GM23248 (cell line): ENCODE measurements around the gene H6PD.

Source experiments
- EZH2 ChIP-seq: fragments of 200-600 bp; sonication (generic); IDR thresholded peaks from 2 replicates; pipeline ENCODE4 v1.6.1; 2018; ENCODE audit warnings: antibody characterized with exemption, mild to moderate bottlenecking; ENCODE audit not compliant: insufficient read depth, poor library complexity, severe bottlenecking
- EZH2phosphoT487 ChIP-seq: fragments of 200-600 bp; sonication (generic); IDR thresholded peaks from 2 replicates; pipeline ENCODE4 v1.6.1; 2018; ENCODE audit warnings: antibody characterized with exemption, moderate library complexity, mild to moderate bottlenecking, low read depth; ENCODE audit not compliant: insufficient read depth

DNA sequence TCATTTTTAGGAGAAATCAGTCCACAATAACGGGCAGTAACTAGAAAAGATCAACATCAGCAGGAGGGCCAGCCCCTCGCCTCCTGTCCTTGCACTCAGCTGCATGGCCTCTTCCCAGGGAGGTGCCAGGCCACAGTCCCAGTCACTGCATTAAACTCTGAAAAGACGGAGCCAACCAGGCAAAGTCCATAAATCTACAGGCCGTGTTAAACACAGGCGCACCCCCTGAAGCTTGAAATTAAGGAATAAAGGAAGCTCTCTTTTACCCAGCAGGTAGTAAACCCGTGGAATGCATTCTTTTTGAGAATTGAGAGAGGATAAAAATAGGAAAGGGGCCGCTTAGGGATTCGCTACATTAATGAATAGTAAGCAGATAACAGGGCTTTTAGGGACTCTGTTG lies 18.4 kb downstream of the H6PD start:
- TF ChIP-seq EZH2 = no peak
- no peak for TF ChIP-seq EZH2phosphoT487
